GM19099 (cell line): ENCODE data around the gene BCDIN3D.
A peak's percentile ranks its signal among the peaks of the same experiment; 100 is the strongest.

Experiments used
- POLR2A ChIP-seq: IDR thresholded peaks from 3 replicates; pipeline ENCODE4 v1.6.1; 2011; ENCODE audit warnings: low read depth; ENCODE audit not compliant: insufficient read length; ENCODE audit errors: extremely low read depth

The BCDIN3D gene

DNA sequence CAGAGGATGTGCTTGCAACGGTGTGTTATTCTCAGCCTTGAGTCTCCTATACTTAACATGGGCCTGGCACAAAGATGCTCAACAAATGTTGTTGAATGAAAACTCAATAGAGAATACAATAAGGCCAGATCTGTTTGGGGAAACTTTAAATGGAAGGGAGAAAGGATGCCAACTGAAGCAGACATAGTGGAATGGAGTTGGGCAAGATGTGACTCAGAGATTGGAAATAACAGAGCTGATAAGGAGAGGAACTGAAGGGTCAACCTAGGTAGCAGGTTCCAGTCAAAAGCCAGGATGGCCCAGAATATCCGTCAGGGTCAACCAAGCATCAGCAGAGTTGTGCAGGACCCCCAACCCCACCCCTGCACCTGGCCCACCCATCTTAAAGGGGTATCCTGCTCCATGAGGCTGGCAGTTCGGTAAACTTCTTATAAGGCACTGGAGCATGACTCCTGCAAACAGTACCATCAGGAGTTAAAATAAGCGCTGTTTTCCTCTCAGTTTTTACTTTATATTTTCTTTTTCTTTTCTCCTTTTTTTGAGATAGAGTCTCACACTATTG is 1.1 kb upstream of the BCDIN3D start:
- no peak for TF ChIP-seq POLR2A

DNA sequence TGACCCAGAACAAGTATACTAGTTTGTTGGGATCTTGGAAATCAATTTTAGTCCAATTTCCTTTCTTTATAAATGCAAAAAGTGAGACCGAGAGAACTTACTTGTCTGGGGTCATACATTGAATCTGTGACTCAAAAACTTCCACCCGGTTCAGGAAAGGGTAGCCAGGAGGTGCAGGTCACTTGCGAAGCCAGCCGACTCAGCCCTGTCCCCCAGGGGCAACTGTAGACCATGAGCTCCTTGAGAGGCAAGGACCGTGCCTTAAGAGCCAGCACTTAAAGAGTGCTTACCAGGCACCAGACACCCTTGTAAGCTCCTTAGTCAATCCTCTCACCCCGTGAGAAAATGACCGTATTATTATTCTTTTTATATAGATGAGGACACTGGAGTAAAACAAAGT is 505 bp upstream of the BCDIN3D start:
- no peak for TF ChIP-seq POLR2A

DNA sequence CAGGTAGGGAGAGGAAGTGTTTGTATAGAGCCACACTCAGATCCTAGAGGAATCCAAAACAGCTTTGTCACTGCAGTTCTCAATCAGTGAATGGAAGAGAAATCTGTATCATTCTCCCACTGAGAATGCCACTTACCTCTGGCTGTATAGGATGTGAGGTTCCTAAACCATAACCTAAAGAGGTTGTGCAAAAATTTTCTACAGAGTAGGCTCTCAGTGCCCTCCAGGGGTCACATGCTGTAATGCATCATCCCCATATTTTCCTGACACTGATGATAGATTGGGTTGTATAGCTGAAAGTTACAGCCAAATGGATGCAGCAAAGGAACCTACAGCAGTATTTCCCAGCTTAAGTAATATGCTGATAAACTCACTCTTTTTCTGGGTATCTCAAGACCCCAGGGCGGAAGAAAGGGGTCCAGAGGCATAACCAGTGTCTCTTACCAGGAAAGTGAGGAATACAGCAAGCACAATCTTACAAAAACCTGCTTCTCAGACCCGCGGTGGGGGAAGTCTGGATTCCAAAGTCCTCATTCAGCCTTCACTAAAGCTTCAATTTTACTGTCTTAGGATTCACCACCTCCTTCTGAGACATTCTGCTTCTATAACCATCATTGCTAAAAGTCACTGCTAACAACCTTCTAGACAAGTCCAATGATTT is 3.8 kb downstream of the BCDIN3D start:
- TF ChIP-seq POLR2A: no peak

DNA sequence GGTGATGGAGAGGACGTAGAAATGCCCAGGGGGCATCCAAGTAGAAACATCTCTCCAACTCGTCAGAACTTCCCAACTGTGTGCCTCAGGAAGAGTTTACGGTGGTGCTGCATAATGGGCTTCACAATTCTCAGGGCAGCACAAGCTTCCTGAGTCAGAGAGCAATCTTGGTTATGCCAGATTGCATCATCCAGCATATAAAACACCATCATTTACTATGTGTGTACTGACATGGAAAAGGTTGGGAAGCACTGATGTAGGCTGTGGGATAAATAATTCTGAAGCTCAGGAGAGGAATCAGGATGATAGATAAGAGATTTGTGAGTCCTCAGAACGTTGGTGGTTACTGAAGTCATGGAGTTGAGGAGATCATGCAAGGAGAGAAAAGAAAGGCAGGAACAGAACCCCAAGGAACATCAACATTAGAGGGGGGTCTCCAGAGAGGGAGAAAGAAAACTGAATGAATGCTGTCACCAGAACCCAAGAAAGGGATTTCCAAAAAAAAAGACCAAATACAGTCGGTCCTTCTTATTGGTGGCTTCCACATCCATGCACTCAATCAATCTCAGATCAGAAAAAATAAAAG is 10.0 kb downstream of the BCDIN3D start:
- no peak for TF ChIP-seq POLR2A

DNA sequence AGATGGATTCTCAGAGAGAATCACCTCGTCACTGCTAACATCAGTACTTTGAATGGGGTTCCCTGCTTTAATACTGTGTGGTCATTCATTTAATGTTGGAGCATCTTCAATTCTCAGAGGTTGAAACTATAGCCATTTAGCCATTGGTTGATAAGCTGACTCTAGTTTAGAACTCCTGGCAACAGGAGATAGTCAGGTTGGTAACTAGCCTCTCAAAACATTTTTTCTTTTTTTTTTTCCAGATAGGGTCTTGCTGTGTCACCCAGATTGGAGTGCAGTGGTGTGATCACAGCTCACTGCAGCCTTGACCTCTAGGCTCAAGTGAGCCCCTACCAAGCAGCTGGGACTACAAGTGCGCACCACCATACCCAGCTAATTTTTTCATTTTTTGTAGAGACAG is 11.2 kb downstream of the BCDIN3D start:
- TF ChIP-seq POLR2A: no peak

DNA sequence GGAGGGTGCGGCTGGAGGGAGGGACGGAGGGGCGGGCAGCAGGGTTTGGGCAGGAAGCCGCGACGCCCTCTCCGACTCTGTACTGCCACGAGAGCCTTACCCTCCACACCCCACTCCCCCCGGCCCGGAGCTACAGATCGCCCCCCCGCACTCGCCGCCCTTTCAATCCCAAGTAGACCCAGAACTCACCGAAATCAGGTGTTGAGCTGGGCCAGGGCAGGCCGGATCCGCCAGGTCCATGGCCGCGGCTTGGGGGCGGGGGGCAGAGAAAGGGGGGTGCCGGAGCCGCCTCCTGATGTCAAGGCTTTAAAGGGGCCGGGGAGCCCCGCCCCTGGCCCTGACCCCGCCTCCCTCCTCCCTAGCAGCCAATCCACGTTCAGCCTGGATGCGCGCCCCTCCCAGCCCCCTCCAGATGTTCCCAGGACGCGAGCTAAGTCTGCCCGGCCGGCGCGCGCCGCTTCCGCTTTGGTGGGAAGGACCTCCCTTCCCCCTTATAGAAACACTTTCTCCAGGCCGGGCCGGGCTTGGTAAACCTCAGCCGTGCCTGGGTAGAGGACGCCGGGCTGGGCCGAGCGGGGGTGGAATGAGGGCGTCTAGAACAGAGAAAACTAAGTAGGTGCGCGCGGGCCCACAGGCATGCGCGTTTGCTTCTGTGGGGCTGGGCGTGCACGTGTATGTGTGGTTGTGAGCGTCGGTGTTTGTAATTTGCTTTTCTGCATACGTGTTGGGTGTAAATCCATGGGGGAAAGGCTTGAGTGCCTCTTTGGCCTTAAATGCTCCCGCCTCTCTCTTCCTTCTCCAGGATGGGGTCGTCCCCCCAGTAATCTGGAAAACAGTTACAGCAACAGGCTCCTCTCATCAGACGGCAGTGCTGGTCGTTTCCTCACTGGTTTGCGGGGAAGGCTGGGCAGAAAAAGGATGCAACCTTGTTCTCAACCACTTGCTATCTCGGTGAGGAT is 14.5 kb downstream of the BCDIN3D start, which contains the start of gene NCKAP5L:
NCKAP5L (minus strand) TSS at position 281 of the 959 bp plus-strand sequence. CDS start 24,369 bp downstream, outside the sequence.
- TF ChIP-seq POLR2A: peak; percentile 44

DNA sequence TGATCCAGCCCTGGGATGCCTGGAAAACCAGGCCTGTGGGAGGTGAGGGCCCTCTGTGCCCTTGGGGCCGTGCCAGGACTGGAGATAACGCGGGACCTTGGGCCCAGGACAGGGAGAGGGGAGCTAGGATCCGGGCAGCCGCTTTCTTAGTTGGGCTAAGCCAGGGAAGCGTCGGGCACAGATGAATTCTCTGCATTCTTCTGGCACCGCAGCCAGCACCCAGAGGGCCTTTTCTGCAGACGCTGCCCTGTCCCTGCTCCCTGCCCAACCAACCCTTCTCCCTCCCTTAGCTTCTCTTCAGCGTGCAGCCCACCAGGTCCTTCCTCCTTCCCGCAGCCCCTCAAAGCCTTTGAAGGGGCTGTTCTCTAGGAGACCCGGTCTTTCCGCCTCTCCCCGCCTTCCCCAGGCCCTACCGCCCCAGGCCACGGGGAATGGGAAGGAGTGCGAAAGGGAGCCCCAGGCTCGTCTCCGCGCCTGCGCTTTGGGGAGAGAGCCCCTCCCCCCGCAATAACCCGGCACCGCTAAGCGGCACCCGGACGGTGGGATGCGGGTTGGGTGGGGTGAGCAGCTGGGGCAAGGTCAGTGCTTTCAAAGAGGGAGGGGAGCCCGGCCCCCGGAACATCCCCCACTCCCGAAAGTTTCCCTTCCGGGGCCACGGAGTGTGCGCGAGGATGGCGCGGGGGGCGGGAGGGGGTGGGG is 15.4 kb downstream of the BCDIN3D start:
- TF ChIP-seq POLR2A: no peak

DNA sequence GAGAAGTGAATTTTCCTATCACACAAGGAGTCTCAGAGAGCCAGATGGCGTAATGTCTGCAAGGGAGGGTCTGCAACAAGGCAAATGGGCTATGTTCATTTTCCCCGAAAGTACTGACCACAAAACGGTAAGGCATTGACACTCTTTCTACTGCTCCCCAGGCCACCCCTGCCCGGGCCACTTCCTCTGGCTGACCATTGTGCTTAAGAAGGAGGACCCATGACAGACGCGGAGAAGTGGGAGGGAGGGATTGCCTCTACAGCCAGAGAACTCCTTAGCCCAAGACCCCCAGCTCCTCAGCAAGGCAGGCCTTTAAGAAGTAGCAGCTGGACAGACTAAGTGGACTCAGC is 15.9 kb downstream of the BCDIN3D start:
- TF ChIP-seq POLR2A: no peak

DNA sequence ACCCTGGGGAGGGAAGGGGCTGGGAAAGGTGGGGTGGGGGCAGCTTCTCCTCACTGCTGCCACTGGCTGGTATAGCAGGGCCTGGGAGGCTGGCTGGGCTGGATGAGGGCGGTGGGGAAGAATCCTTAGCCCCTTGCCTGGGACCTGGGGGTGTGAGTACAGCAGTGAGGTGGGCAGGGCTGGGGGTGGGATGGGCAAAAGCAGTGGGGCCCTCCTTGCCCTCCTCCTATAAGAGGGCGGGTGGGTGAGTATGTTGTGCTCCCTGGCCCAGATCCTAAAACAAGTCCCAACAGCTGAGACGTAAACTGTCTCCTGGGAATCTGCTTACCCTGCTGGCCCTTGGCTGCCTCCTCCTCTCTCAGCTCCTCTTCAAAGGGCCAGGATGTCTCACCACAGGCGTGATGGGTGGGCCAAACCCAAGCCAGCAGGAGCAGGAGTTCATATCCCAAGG is 16.9 kb downstream of the BCDIN3D start:
- TF ChIP-seq POLR2A: no peak

DNA sequence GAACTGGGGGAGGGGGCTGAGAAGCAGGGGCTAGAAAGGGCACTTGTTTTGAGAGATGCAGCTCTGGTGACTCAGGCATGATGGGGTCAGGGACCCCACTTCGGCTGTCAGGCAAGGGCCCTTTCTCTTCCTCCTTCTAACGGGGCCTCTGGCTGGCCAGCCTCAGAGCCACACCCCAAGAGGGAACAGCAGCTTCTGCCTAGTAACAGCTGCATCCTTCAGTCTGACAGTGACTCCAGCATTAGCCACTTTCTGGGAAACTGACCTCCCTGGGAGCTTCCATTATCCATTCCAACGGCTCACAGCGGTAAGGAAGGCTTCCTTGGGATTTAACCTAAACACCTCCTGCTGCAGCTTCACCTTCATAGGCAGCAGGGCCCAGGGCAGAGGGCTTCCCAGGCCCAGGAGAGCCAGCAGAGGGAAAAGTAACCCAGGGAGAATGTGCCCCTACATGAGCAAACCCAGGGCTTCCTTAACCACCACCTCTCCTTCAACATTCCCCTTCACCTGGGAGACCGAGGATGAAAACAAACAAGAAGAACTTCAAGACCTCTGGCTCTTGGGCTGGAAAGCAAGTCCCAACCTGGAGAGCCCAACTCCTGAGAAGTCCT is 17.4 kb downstream of the BCDIN3D start:
- TF ChIP-seq POLR2A: no peak

DNA sequence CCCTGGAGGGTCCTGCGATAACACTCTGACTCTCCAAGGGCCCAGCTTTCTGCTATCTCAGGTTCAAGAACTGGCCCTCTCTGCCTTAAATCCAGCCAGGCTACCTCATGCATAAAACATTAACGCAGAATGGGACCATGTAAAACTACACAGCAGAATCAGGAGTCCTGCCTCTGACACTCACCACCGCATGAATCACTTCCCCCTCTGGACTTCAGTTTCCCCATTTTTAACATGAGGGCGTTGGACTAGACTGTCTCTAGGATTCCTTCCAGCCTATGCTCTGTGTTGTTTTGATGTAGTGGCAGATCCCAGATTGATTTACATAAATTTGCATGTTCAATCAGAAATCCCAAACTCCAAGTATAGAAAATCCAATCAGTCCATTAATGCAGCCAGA is 18.0 kb downstream of the BCDIN3D start:
- TF ChIP-seq POLR2A: no peak

DNA sequence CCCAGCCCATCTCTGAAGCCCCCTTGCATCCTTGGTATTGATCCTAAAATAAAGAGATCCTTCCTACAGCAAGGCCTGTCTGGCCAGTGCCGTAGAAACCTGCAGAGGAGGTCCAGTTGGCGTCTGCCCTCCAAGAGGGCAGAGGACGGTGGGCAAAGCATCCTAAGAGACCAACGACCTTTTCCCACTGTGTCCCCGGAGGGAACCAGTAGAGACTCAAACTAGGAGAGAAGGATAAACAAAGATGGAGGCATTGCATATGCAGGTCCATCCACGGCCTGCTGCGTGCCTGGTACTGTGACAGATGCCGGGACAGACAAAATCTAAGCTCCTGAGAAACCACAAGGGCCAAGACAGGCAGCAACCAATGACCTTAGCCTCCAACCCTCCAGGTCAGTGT is 18.5 kb downstream of the BCDIN3D start:
- TF ChIP-seq POLR2A: no peak

DNA sequence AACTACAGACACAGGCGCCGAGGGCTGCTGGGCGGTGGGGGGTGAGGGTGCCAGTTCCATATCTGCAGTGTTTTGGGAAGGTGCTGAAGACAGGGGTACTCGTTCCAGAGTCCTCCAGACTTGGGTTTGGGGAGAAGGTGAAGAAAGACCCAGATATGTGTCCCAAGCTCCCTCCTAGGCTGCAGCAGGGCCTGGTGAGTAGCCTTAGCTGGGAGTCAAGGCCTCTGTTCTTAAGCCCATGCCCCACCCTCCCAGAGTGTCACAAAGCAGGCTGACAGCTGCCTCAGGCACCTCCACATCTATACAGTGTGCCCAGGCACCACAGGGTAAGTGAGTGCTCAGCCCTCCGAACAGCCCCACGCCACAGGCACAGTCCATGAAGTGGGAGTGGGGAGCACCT is 19.0 kb downstream of the BCDIN3D start:
- TF ChIP-seq POLR2A: no peak

DNA sequence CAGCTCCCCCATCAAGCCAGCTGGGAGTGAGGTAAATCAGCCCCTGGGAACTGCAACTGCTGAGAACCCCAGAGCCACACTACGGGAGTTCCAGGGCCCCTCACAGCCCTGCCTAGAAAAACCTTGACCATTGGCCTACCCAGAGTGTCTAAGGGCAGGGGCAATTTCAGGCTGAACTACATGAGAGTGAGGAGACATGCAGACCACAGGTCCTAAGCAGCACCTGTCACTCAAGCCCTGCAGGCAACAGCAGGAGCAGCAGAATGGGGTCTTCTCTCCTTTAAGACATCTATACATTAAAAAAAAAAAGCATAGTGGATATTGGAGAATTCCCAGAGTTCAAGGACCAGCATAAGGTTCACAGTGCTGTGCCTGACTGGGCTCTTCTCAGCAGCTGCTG is 19.6 kb downstream of the BCDIN3D start:
- no peak for TF ChIP-seq POLR2A
